ENCODE data around the gene ASB1. TPM values are rescaled to one million over a fixed set of nuclear protein-coding genes. Genes with fewer than 3 reads are reported as not detected.

The ASB1 gene
- total RNA-seq, 2 donors from 2014 or later = 6.6 to 9.9 TPM

GRCh38 chr2:238473523-238473922, 46.8 kb downstream of the ASB1 start:
- H3K4me1 ChIP-seq = peaks cover 4% of the 10 kb centered on the region
- no peaks in the 10 kb centered on the region for H3K36me3 ChIP-seq (replicated peaks in 1 of 2; ENCODE audit: insufficient read depth in 1 of 2, low read depth in 2 of 2)
- H3K27ac ChIP-seq = no peak overlapping the region
- WGBS, 2 donors = 56 to 77% methylated on average over 1 of the region's 1 CpG
- no peak for ATAC-seq
- DNase-seq = no peak
- TF ChIP-seq POLR2A (IDR thresholded peaks at IDR 0.05) (no peak), CTCF (IDR thresholded peaks at IDR 0.05) (no peak)
- H3K4me3 ChIP-seq = no peak overlapping the region
- intact Hi-C loops (cut with DNase I) = no loop called here
- no peaks in the 10 kb centered on the region for H3K27me3 ChIP-seq
- H3K9me3 ChIP-seq = no peaks in the 10 kb centered on the region

DNA sequence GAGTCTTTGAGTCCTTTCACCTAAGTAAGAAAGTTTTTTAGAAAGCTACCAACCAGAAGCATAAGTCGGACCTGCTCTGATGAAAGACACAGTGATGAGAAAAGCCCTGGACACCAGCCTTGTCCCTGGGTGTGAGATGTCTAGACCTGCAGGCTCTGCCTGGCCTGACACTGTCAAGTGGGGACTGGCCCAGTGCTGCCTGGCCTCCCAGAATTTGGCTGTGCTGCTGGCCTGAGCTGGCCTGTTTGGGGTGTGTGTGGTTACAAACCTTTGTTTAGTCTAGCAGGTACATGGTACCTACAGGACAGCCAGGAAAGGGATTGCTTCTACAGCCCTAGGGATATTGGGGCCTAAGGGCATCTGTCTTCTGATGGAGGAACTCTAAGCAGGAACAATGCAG, 48.3 kb downstream of the ASB1 start:
- DNase-seq (no peak), ATAC-seq (no peak)
- Histone ChIP-seq H3K27ac (peak overlapping the region in 2 of 4 donors; percentile 13 to 40), H3K9me3 (no peaks in the 10 kb centered on the region), H3K4me1 (peaks cover 4% of the 10 kb centered on the region), H3K36me3 (replicated peaks in 1 of 2; ENCODE audit: insufficient read depth in 1 of 2, low read depth in 2 of 2) (no peaks in the 10 kb centered on the region), H3K4me3 (no peak overlapping the region), H3K27me3 (no peaks in the 10 kb centered on the region)
- WGBS, 2 donors = 94% methylated on average over 1 of the region's 1 CpG
- intact Hi-C loops (cut with DNase I) = no loop called here
- TF ChIP-seq CTCF (IDR thresholded peaks at IDR 0.05) (no peak), POLR2A (IDR thresholded peaks at IDR 0.05) (no peak)

GRCh38 chr2:238475566-238475965, 48.8 kb downstream of the ASB1 start:
- H3K27ac ChIP-seq = peak overlapping the region in 1 of 4 donors; percentile 13
- no peak overlapping the region for H3K4me3 ChIP-seq
- 22 to 50% methylated on average over 1 of the region's 1 CpG for WGBS, 2 donors
- H3K27me3 ChIP-seq = no peaks in the 10 kb centered on the region
- H3K9me3 ChIP-seq = no peaks in the 10 kb centered on the region
- TF ChIP-seq POLR2A (IDR thresholded peaks at IDR 0.05) (no peak), CTCF (IDR thresholded peaks at IDR 0.05) (no peak)
- no peaks in the 10 kb centered on the region for H3K36me3 ChIP-seq (replicated peaks in 1 of 2; ENCODE audit: insufficient read depth in 1 of 2, low read depth in 2 of 2)
- peak; percentile 47 for ATAC-seq
- no peak for DNase-seq
- intact Hi-C loops (cut with DNase I) = no loop called here
- peaks cover 4% of the 10 kb centered on the region for H3K4me1 ChIP-seq

DNA sequence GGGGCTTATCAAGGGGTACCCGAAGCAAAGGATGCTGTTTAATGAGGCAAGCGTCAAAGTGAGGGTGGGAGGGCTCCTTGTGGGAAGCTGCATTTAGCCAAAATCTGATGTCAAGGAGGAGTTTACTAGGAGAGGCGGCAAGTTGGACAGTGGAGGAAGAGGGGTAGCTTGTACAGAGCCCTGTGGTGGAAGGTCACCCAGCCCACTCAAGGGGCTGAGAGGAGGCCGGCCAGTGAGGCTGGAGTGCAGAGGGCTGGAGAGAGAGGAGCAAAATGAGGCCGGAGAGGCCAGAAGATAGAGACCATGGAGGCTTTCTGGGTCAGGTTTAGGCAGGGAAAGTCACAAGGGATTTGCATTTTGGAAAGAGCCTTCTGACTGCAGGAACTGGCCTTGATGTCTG, 49.5 kb downstream of the ASB1 start:
- Histone ChIP-seq H3K36me3 (replicated peaks in 1 of 2; ENCODE audit: insufficient read depth in 1 of 2, low read depth in 2 of 2) (no peaks in the 10 kb centered on the region), H3K4me1 (peaks cover 4% of the 10 kb centered on the region), H3K27ac (peak overlapping the region in 1 of 4 donors; percentile 10), H3K27me3 (no peaks in the 10 kb centered on the region), H3K9me3 (no peaks in the 10 kb centered on the region), H3K4me3 (no peak overlapping the region)
- TF ChIP-seq POLR2A (IDR thresholded peaks at IDR 0.05) = no peak
- TF ChIP-seq CTCF (IDR thresholded peaks at IDR 0.05) = no peak
- WGBS, 2 donors = 80 to 88% methylated on average over 5 of the region's 5 CpGs
- intact Hi-C loops (cut with DNase I) = no loop called here
- DNase-seq (no peak), ATAC-seq (no peak)

- ATAC-seq (no peak), DNase-seq (no peak)
- H3K4me1 ChIP-seq = peaks cover 4% of the 10 kb centered on the region
- no peaks in the 10 kb centered on the region for H3K27me3 ChIP-seq
- no peak overlapping the region for H3K4me3 ChIP-seq
- no peak for TF ChIP-seq POLR2A (IDR thresholded peaks at IDR 0.05)
- H3K36me3 ChIP-seq (replicated peaks in 1 of 2; ENCODE audit: insufficient read depth in 1 of 2, low read depth in 2 of 2) = no peaks in the 10 kb centered on the region
- H3K9me3 ChIP-seq = no peaks in the 10 kb centered on the region
- intact Hi-C loops (cut with DNase I) = no loop called here
- 88 to 92% methylated on average over 4 of the region's 4 CpGs for WGBS, 2 donors
- no peak overlapping the region for H3K27ac ChIP-seq
Measured at GRCh38 chr2:238478216-238478615, 51.5 kb downstream of the ASB1 start.

All from body of pancreas (tissue), 4 donors.